Adrenal gland (tissue), 5 donors: ENCODE data around the gene DNAAF1.

Experiments
- CTCF ChIP-seq, 6 experiments: fragments of 450-650 bp in 4 of 6; fragments of 200-600 bp in 2 of 6; sonication (generic) in 1 of 6; IDR thresholded peaks; 1 replicate in 5 of 6; 2 replicates in 1 of 6; pipeline versions ENCODE4 v1.5.1 to v1.8.0; 2016 to 2021; ENCODE audit warnings: antibody characterized with exemption in 6 of 6, mild to moderate bottlenecking in 2 of 6, moderate library complexity in 1 of 6
- POLR2A ChIP-seq, 2 donors: fragments of 450-650 bp; IDR thresholded peaks; one replicate each; pipeline ENCODE4 v1.6.1; 2017; ENCODE audit warnings: antibody characterized with exemption in 2 of 2, mild to moderate bottlenecking in 2 of 2, moderate library complexity in 1 of 2
- donor health status: DM: no; HTN: no; CAD: no.

DNA sequence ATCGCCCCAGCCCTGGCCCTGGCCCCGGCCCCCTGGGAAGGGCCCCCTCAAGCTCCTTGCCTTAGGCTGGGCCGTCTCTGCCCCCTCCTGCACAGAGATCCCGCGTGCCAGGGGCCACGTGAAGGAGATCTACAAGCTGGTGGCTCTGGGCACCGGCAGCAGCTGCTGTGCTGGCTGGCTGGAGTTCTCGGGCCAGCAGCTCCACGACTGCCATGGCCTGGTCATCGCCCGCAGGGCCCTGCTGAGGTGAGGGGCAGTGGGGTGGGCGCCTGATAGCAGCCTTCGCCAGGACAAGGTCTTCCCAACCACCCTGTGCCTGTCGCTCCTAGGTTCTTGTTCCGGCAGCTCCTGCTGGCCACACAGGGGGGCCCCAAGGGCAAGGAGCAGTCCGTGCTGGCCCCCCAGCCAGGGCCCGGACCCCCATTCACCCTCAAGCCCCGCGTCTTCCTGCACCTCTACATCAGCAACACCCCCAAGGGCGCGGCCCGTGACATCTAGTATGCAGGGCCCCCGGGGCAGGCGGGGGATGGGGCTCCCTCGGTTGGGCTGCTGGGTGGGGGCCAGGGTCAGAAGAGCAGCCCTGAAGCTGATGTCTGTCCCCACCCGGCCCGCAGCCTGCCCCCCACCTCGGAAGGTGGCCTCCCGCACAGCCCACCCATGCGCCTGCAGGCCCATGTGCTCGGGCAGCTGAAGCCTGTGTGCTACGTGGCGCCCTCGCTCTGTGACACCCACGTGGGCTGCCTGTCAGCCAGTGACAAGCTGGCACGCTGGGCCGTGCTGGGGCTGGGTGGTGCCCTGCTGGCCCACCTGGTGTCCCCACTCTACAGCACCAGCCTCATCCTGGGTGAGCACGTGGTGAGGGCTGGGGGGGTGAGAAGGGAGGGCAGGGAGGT, 50.3 kb downstream of the DNAAF1 start:
- TF ChIP-seq POLR2A (IDR thresholded peaks at IDR 0.05) (no peak), CTCF (IDR thresholded peaks at IDR 0.05) (no peak)
